HG02852 (cell line): Measurements from ENCODE around the gene BICD1.
"Not testable (repeated sequence)": the region's sequence is repeated elsewhere in the genome, so short reads cannot be mapped to it uniquely, and the experiment has no call there.

Experiments used
- ATAC-seq: cut with Tn5 transposase; IDR thresholded peaks from one replicate; pipeline ENCODE4 v1.9.1; 2021; ENCODE audit warnings: mild to moderate bottlenecking, moderate library complexity; ENCODE audit not compliant: unreplicated experiment

The BICD1 gene

GRCh38 chr12:32106517-32107358 is at the start of gene BICD1:
TSS of gene BICD1 (plus strand) at chr12:32106847. CDS start at chr12:32107332, 485 bp downstream.
- ATAC-seq: peak; percentile 84

DNA sequence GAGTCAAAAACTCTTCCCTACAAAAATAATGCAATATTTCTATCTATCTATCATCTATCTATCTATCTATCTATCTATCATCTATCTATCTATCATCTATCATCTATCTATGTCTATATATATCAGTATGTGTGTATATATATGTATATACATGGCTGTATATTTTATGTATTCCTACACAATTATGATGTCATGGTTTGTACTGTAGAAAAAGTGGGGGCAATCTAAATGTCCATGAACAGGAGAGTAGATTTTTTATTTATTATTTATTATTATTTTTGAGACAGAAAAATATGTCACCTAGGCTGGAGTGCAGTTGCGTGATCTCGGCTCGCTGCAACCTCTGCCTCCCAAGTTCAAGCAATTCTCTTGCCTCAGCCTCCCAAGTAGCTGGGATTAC is 45.6 kb upstream of the BICD1 start:
- ATAC-seq: no peak

GRCh38 chr12:32062881-32063280 is 43.8 kb upstream of the BICD1 start:
- no peak for ATAC-seq

DNA sequence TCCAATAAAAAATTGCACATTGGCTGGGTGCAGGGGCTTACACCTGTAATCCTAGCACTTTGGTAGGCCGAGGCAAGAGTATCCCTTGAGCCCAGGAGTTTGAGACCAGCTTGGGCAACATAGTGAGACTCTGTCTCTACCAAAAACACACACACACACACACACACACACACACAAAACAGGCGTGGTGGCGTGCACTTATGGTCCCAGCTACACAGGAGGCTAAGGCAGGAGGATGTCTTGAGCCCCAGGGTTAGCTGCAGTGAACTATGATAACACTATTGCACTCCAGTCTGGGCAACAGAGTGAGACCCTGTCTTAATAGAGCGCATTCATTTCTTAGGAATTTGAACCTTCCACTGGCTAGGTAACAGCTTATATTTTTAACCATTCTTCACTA is 42.9 kb upstream of the BICD1 start:
- no peak for ATAC-seq

- ATAC-seq: no peak
Observed at GRCh38 chr12:32066206-32066605, 40.4 kb upstream of the BICD1 start.

GRCh38 chr12:32069071-32069470 is 37.6 kb upstream of the BICD1 start:
- no peak for ATAC-seq

DNA sequence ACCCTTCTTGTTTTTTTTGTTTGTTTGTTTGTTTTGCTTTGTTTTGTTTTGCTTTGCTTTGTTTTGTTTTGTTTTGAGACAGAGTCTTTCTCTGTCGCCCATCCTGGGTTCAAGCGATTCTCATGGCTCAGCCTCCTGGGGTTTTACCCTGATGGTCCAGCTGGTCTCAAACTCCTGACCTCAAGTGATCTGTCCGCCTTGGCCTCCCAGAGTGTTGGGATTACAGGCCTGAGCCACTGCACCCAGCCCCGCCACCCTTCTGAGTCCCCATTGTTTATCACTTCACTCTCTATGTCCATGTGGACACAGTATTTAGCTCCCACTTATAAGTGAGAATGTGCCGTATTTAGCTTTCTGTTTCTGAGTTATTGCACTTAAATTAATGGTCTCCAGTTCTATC is 36.9 kb upstream of the BICD1 start:
- ATAC-seq: no peak

DNA sequence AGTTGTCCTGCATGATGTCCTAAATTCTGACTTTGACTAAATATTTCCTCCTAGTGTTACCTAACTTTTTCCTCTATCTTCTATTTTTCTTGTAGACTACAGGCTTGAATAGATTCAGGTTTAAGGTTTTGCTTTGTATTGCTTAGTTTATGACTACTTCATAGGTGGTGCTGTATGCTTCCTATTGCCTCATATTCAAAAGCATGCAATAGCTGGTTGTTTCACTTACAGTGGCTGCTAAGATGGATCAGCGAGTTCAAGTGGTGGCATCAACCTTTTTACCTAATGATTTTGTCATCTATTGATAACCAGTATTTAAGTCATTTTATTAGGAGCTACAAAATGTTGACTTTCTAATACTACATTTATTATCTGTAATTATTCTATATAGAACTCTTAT is 36.3 kb upstream of the BICD1 start:
- ATAC-seq: no peak

DNA sequence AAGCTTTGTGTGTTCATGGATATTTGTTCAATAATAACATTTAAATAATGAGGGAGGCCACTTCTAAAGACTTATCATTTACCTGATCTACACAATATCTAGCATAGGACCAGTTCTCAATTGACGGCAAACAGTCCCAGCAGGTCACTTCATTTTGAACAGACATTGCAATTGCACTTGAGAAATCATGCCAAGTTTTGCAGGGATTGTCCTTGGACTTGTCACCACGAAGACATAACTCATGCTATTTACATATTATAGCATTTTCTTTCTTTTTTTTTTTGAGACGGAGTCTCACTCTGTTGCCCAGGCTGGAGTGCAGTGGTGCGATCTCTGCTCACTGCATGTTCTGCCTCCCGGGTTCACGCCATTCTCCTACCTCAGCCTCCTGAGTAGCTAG is 34.5 kb upstream of the BICD1 start:
- no peak for ATAC-seq

DNA sequence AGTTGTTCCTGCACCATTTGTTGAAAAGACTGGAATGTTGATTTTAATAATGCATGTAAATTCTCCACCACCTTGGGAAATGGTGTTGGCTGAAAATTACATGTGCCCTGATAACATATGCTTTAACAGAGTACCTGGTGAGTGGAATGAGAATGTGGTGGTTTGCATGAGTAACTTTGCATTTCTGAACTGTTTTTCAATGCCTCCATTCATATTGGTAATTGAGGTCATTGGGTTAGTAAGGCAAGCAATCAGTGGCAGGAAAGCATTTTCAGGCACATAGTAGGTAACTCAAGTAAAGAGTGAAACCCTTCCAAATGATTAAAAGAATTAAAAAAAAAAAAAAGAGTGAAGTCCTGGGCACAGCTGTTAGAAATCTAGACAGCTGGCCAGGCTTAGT is 32.2 kb upstream of the BICD1 start:
- no peak for ATAC-seq

DNA sequence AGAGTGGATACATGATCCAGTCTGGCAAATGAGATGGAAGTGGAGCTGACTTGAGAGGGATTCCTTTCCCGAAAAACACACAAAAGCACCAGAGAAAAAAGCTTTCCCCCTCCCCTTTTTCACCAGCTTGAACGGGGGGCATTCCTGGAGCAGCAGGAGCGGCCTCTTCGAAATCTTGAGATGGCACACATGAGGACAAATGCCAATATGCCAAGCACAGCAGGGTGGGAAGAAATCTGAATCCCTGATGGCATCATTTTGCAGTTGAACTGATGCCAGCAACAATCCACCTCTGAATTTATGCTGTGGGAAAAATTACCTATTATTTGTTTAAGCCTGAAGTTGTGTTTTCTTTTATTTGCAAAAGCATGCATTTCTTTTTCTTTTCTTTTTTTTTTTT is 29.7 kb upstream of the BICD1 start:
- no peak for ATAC-seq

DNA sequence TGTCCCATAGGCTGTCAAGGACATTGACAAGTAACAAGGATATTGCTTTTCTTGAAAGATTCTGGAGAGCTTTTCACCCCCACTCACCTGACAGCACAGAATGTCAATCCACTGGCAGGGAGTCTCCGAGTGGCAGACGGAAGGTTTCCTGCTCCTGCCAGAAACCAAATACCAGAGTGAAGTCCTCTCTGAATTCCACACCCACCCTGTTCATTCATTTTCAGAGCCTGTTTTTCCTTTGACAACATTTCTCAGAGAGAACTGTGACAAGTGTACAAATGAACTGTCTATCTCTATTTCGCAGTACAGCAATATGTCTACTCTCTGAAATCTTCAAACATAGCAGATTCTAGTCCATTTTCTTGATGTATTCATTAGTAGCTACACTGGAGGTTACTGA is 26.2 kb upstream of the BICD1 start:
- no peak for ATAC-seq

GRCh38 chr12:32083489-32083888 is 23.2 kb upstream of the BICD1 start:
- no peak for ATAC-seq

DNA sequence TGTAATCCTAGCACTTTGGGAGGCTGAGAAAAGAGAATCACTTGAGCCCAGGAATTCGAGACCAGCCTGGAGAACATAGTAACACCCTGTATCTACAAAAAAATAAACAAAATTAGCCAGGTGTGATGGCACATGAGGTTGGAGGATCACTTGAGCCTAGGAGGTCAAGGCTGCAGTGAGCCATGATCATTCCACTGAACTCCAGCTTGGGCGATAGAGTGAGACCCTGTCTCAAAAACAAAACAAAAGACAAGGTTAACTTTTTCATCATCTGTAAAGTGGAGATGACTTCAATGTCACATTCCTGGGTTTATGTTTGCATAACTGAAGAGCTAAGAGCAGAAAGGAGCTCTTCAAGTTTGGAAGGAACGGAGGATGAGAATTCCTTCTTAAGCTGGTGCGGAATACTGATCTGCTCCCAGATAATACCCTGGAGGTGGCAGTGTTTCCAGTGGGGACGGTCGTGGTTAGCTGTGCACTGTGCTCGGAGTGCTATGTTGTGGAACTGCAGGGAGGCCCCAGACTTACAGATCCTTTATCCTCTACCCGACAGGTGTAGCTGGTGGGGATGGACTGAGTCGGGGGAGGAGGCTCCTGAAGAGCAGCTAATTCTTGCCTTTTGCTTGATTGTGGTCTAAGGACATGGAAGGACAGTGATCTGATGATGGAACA is 22.5 kb upstream of the BICD1 start:
- ATAC-seq: no peak

- no peak for ATAC-seq
Observed at GRCh38 chr12:32084753-32085152, 21.9 kb upstream of the BICD1 start.

DNA sequence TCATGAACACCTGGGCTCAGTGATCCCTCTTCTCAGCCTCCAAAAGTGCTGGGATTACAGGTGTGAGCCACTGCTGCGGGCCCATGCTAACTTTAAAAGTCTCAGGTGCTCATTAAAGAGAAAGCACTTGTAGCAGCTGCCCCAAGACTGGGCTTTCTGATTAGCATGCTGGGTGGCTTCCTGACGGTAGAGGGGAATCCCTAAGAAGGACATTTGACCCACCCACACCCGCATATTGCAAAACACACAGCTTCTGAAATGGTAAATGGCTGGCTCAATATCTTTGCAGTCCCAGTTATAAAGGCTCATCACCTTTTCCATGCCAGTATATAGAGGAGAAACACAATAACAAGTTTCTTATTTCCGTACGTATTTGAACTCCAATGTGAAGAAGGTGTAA is 19.3 kb upstream of the BICD1 start:
- ATAC-seq: no peak

DNA sequence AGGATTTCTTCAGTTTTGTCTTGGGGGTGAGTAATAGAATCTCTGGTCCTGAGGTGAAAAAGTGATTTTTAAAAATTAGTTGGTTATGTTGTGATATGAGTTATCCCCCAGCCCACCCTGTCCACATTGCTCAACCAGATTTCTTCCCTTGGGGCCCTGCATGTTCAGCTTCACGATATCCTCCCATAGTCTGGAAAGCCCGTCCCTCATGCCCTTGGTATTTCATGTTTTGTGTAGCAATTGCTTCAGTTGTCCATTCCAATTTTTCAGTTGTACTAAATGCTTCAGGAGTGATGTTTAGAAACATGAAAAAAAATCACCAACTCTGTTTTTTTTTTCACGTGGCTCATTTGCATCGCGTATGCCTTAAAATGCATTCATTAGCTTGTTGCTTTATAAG is 17.5 kb upstream of the BICD1 start:
- ATAC-seq: no peak

DNA sequence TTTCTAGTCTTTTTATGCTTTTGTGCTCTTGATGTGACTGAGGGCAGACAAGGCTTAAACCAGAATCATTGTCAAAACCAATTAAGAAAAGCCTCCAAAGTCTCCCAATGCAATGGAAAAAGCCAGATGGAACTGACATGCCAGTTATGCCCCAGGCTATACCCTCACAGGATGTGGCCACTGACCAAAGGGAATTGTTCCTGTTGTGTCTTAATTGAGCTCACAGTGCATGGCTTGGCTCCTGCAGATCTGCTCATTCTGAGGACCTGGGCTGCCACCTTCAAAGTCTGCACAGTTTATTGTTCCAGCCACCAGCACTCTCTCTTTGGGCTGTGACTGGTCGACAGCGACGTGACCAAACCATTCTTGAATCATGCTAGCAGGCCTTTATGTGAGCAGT is 17.1 kb upstream of the BICD1 start:
- ATAC-seq: no peak

DNA sequence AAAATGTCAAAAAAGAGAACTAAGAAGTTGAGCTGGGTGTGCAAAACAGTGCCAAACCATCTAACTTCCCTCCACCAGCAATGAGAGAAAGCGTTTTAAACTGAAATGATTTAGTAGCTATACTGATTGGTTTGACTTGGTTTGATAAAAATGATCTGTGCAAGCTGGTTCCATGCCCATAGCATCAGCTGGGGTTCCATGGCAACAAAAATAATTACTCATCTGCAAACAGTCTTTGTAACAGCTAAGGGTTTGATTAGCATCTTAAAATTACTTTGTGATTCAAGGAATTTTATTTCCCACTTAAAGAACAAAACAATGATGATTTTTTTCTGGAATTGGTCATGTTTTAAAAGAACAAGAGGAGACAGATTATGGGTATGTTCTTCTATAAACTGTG is 15.0 kb upstream of the BICD1 start:
- no peak for ATAC-seq

- no peak for ATAC-seq
Observed at GRCh38 chr12:32098112-32098511, 8.5 kb upstream of the BICD1 start.

- not testable (repeated sequence) for ATAC-seq
Observed at GRCh38 chr12:32099275-32099674, 7.4 kb upstream of the BICD1 start.

GRCh38 chr12:32100361-32100760 is 6.3 kb upstream of the BICD1 start:
- no peak for ATAC-seq
